DND-41 (cell line): Measurements from ENCODE around the gene ENSA.
"Not testable (repeated sequence)": the region's sequence is repeated elsewhere in the genome, so short reads cannot be mapped to it uniquely, and the experiment has no call there.

Experiments
- ATAC-seq: fragments of 200-7000 bp; cut with Tn5 transposase; 3 replicates; pipeline ENCODE4 v1.9.1; 2021; ENCODE audit warnings: low read depth; ENCODE audit not compliant: insufficient read depth
- DNase-seq: peaks from one replicate; pipeline ENCODE4 v3.0.0-alpha.2; 2020
- H2AFZ ChIP-seq: 2 replicates; pipeline ENCODE4 v1.6.0; 2012; ENCODE audit warnings: low read depth, low read length
- H3K27ac ChIP-seq: 2 replicates; pipeline ENCODE4 v1.5.1; 2012; ENCODE audit warnings: low read length, inconsistent platforms
- H3K27me3 ChIP-seq: fragments of 200-600 bp; sonication (generic); 2 replicates; pipeline ENCODE4 v1.6.0; 2012; ENCODE audit warnings: low read length, mild to moderate bottlenecking, inconsistent platforms; ENCODE audit not compliant: insufficient read depth, poor library complexity
- H3K36me3 ChIP-seq: 2 replicates; pipeline ENCODE4 v1.5.1; 2012; ENCODE audit warnings: low read length, inconsistent platforms; ENCODE audit not compliant: insufficient read depth
- H3K4me1 ChIP-seq: 2 replicates; pipeline ENCODE4 v1.5.1; 2012; ENCODE audit warnings: mild to moderate bottlenecking, low read length; ENCODE audit not compliant: insufficient read depth
- H3K4me2 ChIP-seq: 2 replicates; pipeline ENCODE4 v1.6.0; 2012; ENCODE audit warnings: mild to moderate bottlenecking, moderate library complexity, low read length, inconsistent platforms; ENCODE audit not compliant: insufficient read depth
- H3K4me3 ChIP-seq, 2 experiments: fragments of 200-600 bp in 1 of 2; shearing (Covaris generic) in 1 of 2; 2 replicates each; pipeline ENCODE4 v1.5.1; 2012 to 2016; ENCODE audit warnings: inconsistent platforms in 2 of 2, low read length in 2 of 2, mild to moderate bottlenecking in 2 of 2, low read depth in 1 of 2, moderate library complexity in 1 of 2
- H3K79me2 ChIP-seq: 2 replicates; pipeline ENCODE4 v1.6.0; 2012; ENCODE audit warnings: low read length, inconsistent platforms; ENCODE audit not compliant: insufficient read depth
- H3K9ac ChIP-seq: 2 replicates; pipeline ENCODE4 v1.6.0; 2012; ENCODE audit warnings: low read depth, mild to moderate bottlenecking, inconsistent platforms, low read length, moderate library complexity
- H3K9me3 ChIP-seq: 2 replicates; pipeline ENCODE4 v1.5.1; 2012; ENCODE audit warnings: low read length, moderate library complexity, mild to moderate bottlenecking, inconsistent platforms; ENCODE audit not compliant: insufficient read depth, severe bottlenecking
- H4K20me1 ChIP-seq: 2 replicates; pipeline ENCODE4 v1.6.0; 2012; ENCODE audit warnings: low read length; ENCODE audit not compliant: insufficient read depth
- CTCF ChIP-seq: IDR thresholded peaks from 2 replicates; pipeline ENCODE4 v1.5.1; 2012; ENCODE audit warnings: borderline replicate concordance, low read length, moderate library complexity, mild to moderate bottlenecking; ENCODE audit not compliant: poor library complexity, severe bottlenecking; ENCODE audit errors: extremely low read depth
- EZH2 ChIP-seq: IDR thresholded peaks from 3 replicates; pipeline ENCODE4 v1.6.1; 2012; ENCODE audit warnings: borderline replicate concordance, low read depth, mild to moderate bottlenecking, moderate library complexity, low read length, inconsistent platforms; ENCODE audit not compliant: severe bottlenecking

ENSA gene

GRCh38 chr1:150628766-150629114 lies 672 bp downstream of the ENSA start:
- Histone ChIP-seq H3K4me1 (peaks cover 22% of the 10 kb centered on the region), H3K36me3 (peaks cover 46% of the 10 kb centered on the region), H3K79me2 (peaks cover 42% of the 10 kb centered on the region), H3K9ac (peak overlapping the region; percentile 64), H3K27ac (peak overlapping the region; percentile 89), H2AFZ (peak overlapping the region; percentile 59), H3K9me3 (no peaks in the 10 kb centered on the region), H3K27me3 (no peaks in the 10 kb centered on the region), H3K4me2 (peak overlapping the region; percentile 75), H4K20me1 (peaks cover 13% of the 10 kb centered on the region; the same call in 1 of the 2 replicates), H3K4me3 (peak overlapping the region; percentile 67 to 74)
- no peak for ATAC-seq
- no peak for DNase-seq
- TF ChIP-seq EZH2 (no peak), CTCF (no peak)

- H3K79me2 ChIP-seq: peaks cover 42% of the 10 kb centered on the region
Measured at GRCh38 chr1:150627826-150628410, 1.5 kb downstream of the ENSA start.

GRCh38 chr1:150626150-150626549 lies 3.3 kb downstream of the ENSA start:
- Histone ChIP-seq H3K79me2 (peaks cover 42% of the 10 kb centered on the region), H3K27ac (no peak overlapping the region), H3K36me3 (peaks cover 71% of the 10 kb centered on the region), H2AFZ (no peak overlapping the region), H3K4me3 (no peak overlapping the region), H3K9ac (no peak overlapping the region), H3K9me3 (no peaks in the 10 kb centered on the region), H3K4me1 (peaks cover 22% of the 10 kb centered on the region), H3K27me3 (no peaks in the 10 kb centered on the region), H3K4me2 (no peak overlapping the region), H4K20me1 (peaks cover 16% of the 10 kb centered on the region; the same call in 1 of the 2 replicates)
- ATAC-seq (no peak), DNase-seq (no peak)
- TF ChIP-seq CTCF (no peak), EZH2 (no peak)

More at GRCh38 chr1:150627826-150628410, 1.5 kb downstream of the ENSA start:
- peak overlapping the region; percentile 89 for H3K27ac ChIP-seq
- H2AFZ ChIP-seq: no peak overlapping the region
- peaks cover 13% of the 10 kb centered on the region; the same call in 1 of the 2 replicates for H4K20me1 ChIP-seq
- ATAC-seq (no peak), DNase-seq (no peak)
- H3K9me3 ChIP-seq: no peaks in the 10 kb centered on the region
- H3K4me2 ChIP-seq: peak overlapping the region; percentile 75
- TF ChIP-seq EZH2 (no peak), CTCF (no peak)
- H3K27me3 ChIP-seq: no peaks in the 10 kb centered on the region
- H3K4me3 ChIP-seq: peak overlapping the region; percentile 67 to 74; a peak in 3 of 4 replicates
- peaks cover 53% of the 10 kb centered on the region for H3K36me3 ChIP-seq
- H3K4me1 ChIP-seq: peaks cover 22% of the 10 kb centered on the region
- peak overlapping the region; percentile 64 for H3K9ac ChIP-seq

GRCh38 chr1:150624546-150624945 lies 4.9 kb downstream of the ENSA start:
- not testable (repeated sequence) for H3K9me3 ChIP-seq, H3K4me3 ChIP-seq, H3K4me2 ChIP-seq, ATAC-seq, H3K27ac ChIP-seq, DNase-seq, H2AFZ ChIP-seq, H3K9ac ChIP-seq, H3K27me3 ChIP-seq
- Histone ChIP-seq H3K4me1 (peaks cover 15% of the 10 kb centered on the region), H3K79me2 (peaks cover 37% of the 10 kb centered on the region), H4K20me1 (peaks cover 16% of the 10 kb centered on the region; the same call in 1 of the 2 replicates), H3K36me3 (peaks cover 87% of the 10 kb centered on the region)

- not testable (repeated sequence) for ATAC-seq, H3K4me3 ChIP-seq, H3K4me2 ChIP-seq, DNase-seq, H3K9me3 ChIP-seq, H3K9ac ChIP-seq, H3K27me3 ChIP-seq, H2AFZ ChIP-seq, H3K27ac ChIP-seq
- Histone ChIP-seq H4K20me1 (peaks cover 16% of the 10 kb centered on the region; the same call in 1 of the 2 replicates), H3K4me1 (peaks cover 15% of the 10 kb centered on the region), H3K79me2 (peaks cover 37% of the 10 kb centered on the region), H3K36me3 (peaks cover 91% of the 10 kb centered on the region)
Measured at GRCh38 chr1:150624134-150624533, 5.3 kb downstream of the ENSA start.
